GM08714 (cell line): ENCODE data around the gene NBPF15.
A peak's percentile ranks its signal among the peaks of the same experiment; 100 is the strongest.
"Not testable (repeated sequence)": the region's sequence is repeated elsewhere in the genome, so short reads cannot be mapped to it uniquely, and the experiment has no call there.

Experiments used
- H3K4me3 ChIP-seq: fragments of 200-500 bp; sonication (Bioruptor generic); 2 replicates; pipeline ENCODE4 v1.5.1; 2014; ENCODE audit warnings: mild to moderate bottlenecking, low read length, inconsistent platforms

Gene NBPF15

GRCh38 chr1:144461136-144461759, at the start of gene NBPF15:
TSS of gene NBPF15 (minus strand) at chr1:144461669. CDS start at chr1:144440003, 21,666 bp downstream.
- peak within 1 kb of the TSS; percentile 63 for H3K4me3 ChIP-seq

GRCh38 chr1:144496429-144496828, 35.0 kb upstream of the NBPF15 start:
- not testable (repeated sequence) for H3K4me3 ChIP-seq

DNA sequence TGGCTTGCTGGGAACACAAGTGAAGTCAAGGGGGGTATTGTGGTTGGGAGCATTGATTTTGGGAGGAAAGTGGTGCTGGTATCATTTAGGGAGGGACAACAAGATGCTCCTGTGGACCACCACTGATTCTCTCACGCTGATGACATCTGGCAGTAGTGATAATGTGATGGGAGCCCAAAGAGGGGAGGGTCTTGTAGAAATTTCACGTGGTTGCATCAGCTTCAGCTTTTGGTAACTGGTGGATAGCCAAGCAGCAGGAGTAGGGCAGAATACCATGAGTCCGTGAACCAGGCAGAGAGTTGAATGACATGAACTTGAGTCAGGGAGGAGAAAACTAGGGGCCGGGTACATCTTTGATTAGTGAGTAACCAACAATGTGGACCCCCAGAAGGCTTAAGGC, 32.7 kb upstream of the NBPF15 start:
- H3K4me3 ChIP-seq, result not testable (repeated sequence)

DNA sequence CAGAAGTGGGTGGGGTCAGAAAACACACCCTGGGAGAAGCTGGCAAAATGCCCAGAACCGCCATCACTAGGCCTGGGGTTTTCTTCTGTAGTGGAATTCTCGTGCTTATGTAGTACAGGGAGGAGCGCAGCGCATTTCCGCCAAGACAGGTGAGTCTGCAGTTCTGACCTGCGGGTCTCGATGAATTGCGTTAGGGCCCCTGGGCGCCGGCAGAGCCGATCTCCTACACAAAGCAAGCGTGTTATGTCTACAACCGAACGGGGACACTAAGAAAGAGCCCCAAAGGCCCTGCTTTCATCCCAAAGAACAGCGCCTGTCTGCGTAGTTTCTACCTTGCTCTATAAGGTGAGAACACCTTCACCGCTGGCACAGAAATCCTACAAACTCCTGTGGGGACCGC, 28.9 kb upstream of the NBPF15 start:
- not testable (repeated sequence) for H3K4me3 ChIP-seq

DNA sequence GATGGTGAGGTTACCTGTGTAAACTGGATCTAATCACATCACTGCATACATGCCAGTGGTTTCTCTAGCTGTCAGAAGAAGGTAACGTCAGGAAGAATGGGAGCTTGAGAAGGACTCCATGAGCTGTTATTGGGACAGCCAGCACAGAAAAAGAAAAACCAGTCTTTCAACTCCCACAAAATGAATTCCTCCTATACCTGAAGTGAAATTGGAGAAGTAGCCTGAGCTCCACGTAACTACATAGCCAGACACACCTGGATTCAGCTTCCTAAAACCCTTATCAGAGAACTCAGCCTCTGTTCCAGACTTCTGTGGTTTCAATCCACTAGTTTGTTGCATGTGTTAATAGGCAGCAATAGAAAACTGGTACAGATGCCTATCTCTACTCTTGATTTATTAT, 25.5 kb upstream of the NBPF15 start:
- not testable (repeated sequence) for H3K4me3 ChIP-seq

DNA sequence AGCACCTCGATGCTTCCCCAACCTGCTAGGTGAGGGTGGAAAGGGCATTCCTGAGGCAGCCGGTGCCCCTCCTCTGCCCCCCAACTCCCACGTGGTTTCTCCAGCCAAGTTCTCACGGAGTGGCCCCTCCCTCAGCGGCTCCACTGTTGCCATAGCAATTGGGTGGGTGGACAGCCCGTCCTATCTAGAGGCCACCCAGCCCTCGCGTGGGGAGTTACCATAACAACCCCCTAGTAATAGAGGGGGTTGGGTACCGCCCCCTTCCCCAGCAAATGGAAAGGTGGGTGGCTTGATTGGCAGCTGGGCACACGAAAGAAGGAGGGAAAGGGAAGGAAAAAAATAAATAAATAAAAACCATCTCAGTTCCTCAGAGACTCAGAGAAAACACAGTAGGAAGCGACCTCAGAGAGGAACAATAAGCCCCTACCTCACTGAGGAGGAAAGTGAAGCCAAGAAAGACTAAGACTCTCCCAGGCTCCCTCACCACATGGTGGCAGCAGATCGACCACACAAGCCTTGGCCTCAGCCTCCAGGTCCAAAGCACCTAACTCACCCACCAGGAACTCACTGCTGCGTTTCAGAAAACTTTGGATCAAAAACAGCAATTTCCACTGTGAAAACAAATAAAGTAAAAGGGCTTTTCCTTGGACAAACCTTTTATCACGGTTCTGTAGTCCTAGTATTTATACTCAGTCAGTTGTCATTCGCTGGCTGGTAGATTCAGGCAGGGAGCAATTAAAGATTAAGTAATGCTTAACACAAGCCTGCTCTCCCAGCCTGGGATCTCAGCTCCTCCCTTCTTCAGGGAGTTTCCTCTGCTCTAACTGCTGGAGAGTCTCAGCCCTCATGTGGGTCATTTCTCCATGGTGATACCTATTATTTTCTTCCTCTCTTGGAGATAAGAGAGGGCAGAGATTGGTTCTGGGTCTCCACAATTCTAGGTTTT, 23.9 kb upstream of the NBPF15 start:
- not testable (repeated sequence) for H3K4me3 ChIP-seq

DNA sequence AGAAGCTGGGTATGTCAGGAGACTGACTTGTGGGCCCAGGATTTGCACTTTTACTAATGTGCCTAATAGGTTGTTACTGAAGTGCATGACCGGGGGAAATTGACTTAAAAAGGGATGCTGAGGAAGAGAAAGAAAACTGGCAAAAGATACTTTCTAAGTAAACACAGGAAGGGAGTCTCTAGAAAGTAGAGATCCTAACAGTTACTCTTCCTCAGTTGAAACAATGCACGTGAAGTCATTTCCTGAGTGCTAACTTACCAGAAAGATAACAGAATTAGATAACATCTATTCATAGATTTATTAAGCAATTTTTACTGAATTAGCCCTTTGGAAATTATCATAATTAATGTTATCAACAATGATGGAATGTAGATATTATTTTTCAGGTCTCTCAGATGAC, 12.4 kb upstream of the NBPF15 start:
- H3K4me3 ChIP-seq, result not testable (repeated sequence)

DNA sequence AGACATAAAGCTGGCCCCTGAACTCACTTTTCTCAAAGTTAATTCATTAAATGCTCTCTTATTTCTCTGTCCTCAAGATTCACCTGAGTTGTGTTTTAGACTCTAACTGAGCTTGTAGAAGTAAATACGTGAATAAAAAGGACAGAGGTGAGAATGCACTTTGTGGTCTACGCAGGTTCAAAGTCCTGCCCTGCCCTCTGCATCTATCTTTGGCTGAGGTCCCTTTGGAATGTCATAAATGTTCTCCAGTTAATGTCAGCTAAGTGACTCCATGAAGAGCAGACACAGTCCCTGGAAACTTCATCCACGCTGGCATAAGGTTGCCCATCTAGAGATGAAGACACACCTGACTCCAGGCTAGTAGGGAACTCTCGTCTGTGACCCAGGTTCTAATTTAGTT, 10.0 kb upstream of the NBPF15 start:
- H3K4me3 ChIP-seq, result not testable (repeated sequence)

DNA sequence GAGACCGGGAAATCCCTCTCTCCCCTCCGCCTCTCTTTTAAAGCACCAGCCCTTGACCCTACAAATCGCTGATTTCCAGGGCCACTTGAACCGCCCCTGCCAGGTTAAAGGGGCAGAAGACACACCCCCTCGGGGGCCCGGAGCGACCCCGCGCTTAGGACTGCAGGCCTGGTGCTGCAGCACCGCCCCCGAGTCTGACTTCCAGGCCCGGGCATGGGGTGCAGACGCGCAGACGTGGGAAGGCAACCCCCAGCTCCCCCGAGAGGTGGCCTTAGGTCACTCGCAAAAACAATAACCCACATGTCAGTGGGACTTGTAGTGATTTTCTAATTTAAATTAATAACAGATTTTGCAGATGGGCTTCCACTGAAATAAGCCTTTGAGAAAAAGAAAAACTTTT, 309 bp upstream of the NBPF15 start:
- H3K4me3 ChIP-seq, result not testable (repeated sequence)

- H3K4me3 ChIP-seq, result peak overlapping the region; percentile 63
Observed at GRCh38 chr1:144460686-144461085, 783 bp downstream of the NBPF15 start.

GRCh38 chr1:144442402-144442801, 19.1 kb downstream of the NBPF15 start:
- H3K4me3 ChIP-seq, result not testable (repeated sequence)

DNA sequence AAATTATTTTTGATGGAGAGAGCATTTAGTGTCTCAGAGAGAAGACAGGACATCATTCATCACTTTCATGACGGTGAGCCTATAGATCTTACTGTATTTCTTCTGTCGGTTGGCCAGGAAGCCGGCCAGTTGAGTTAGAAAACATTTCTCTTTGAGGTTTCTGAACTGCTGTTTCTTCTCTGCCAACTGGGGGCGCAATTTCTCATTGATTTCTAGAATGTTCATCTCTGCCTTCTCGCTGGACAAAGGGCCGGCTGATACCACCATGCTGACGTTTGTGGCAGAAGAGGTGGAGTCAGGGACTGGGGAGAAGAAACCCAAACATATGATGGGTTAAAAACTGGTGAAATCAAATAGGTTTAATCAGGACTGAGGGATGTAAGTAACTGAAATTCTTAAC, 21.7 kb downstream of the NBPF15 start:
- not testable (repeated sequence) for H3K4me3 ChIP-seq

- peak overlapping the region; percentile 64; the same call in 1 of the 2 replicates for H3K4me3 ChIP-seq
Observed at GRCh38 chr1:144418891-144419694, 42.4 kb downstream of the NBPF15 start.

DNA sequence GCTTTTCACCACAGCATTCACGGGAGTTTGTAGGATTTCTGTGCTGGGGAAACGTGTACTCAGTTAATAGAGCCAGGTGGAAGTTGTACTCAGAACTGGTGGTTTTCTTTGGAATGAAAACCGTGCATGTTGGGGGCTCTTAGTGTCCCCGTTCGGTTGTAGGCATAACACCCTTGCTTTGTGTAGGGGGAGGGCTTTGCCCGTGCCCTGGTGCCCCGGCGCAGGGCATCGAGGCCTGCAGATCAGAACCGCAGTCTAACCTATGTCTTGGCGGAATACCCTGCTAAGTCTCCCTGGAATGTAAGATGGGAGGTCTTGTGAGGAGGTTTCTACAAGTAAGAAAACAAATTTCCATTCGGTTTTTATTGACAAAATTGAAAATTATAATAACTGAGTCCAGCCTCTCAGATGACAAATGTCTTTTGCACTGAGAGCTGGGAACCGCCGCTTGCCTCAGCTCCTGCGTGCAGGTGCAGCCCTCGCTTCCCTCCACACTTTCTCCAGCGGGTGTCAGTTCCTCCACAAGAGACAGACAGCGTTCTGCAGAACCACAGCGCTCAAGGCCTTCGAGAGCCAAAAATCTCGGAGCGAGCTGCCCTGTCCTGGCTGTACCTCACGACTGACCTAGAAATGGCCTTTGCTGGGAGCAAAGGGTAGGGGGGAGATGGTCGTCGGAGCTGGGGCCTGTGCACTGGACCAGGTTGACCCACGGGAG, 47.9 kb downstream of the NBPF15 start:
- peak overlapping the region; percentile 67; the same call in 1 of the 2 replicates for H3K4me3 ChIP-seq

GRCh38 chr1:144412491-144413403, 48.7 kb downstream of the NBPF15 start:
- H3K4me3 ChIP-seq, result peak overlapping the region; percentile 67

DNA sequence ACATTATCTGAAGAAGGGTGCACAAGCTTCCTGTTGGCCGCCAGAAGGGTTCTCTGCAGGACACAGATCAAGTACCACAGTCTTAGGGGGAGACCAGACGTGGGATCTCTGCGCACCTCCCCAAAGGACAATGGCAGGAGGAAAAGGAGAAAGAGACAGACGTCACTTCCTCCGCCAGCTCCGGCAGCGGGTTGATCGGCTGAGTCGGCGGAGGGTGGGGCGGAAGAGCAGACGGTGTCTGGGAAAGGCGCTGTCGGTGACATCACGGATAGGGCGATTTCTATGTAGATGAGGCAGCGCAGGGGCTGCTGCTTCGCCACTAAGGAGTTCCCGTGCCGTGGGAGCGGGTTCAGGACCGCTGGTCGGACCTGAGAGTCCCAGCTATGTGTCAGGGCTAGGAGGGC, 49.4 kb downstream of the NBPF15 start:
- H3K4me3 ChIP-seq, result not testable (repeated sequence)

GRCh38 chr1:144402807-144403206, 58.7 kb downstream of the NBPF15 start:
- not testable (repeated sequence) for H3K4me3 ChIP-seq

GRCh38 chr1:144371651-144372050, 89.8 kb downstream of the NBPF15 start:
- H3K4me3 ChIP-seq, result not testable (repeated sequence)
